PFSK-1 (cell line): ENCODE results near the gene SMG6.

Source experiments
- SIN3A ChIP-seq: IDR thresholded peaks from 2 replicates; pipeline ENCODE4 v1.6.1; 2012; ENCODE audit warnings: mild to moderate bottlenecking, low read length, moderate library complexity, borderline replicate concordance; ENCODE audit not compliant: insufficient read depth
- TAF1 ChIP-seq: IDR thresholded peaks from 2 replicates; pipeline ENCODE4 v1.6.1; 2012; ENCODE audit warnings: low read length, control low read depth, borderline replicate concordance; ENCODE audit not compliant: insufficient read depth

DNA sequence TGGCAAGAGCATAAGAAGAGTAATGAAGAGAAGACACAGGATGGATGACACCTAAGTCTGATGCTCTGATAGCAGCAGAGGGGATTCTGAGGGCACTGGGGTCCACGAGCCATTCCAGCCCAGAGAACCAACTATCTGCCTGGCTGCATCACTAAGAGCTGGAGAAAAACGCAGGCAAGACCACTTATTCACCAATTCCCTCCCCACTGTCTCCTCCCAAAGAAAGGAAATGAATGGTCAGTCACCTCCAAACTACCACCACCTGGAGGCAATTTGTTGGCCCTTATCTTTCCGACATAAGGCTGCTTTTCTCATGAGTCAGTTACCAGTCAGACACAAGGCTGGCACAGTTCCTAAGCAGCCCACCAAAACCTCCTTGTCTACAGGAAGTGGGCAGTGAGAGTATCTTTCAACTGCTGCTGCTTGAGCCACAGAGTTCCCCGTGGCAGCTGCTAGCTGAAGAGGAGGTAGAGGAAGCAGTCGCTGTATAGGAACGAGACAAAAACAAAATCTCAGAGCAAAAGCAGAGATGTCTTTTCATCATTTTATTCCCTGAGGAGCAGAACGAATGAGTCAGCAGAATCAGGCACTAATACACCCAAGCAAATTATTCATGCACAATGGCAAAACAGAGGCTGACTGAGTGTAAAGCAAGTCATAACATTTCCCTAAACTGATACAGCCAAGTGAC lies 111.1 kb downstream of the SMG6 start:
- TF ChIP-seq TAF1, result 0 out of 2 replicates have a peak, but pooled peaks have one; percentile 17
- TF ChIP-seq SIN3A, result peak; percentile 70; the same call in 1 of the 2 replicates
